ENCODE data around the gene DYNLL1.

Gene DYNLL1

GRCh38 chr12:120542166-120542565 lies 46.3 kb downstream of the DYNLL1 start:
- FAIRE-seq = no peak
- no peak for DNase-seq (ENCODE audit: extremely low spot score, insufficient read length, low read depth)

DNA sequence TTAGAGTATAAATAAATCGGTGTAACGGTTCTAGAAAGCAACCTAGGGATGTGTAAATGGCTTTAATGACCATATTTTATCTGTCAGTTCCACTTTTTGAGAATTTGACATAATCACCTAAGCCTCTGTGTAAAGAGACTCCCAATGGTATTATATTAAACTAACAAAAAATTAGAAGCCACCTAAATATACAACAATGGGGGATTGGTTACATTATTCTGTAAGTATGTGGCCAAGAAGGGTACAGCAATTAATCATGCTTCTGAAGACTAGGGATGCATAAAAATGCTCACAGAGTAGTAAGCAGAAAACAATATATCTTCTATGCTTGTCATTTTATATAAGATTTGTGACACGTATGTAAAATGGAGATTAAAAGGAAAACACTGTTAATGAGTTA lies 48.8 kb downstream of the DYNLL1 start:
- no peak for FAIRE-seq
- DNase-seq (ENCODE audit: extremely low spot score, insufficient read length, low read depth) = no peak

DNA sequence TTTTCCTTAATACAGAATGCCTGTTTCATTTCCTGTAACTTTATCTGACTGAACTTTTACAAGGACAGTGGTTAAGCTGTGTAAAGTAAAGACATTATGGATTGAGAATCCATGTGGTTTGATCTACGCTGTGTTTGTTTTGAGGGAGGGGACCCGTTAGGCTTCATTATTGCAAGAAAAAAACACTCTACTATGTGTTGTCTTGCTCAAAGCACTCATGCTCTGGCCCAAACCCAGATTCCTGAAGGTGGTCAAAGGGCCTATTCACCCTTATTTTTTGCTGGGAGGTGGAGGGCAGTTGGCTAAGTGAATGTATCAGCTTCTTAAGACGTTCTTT lies 50.1 kb downstream of the DYNLL1 start:
- FAIRE-seq = no peak
- DNase-seq (ENCODE audit: extremely low spot score, insufficient read length, low read depth) = no peak

All from GM18507 (cell line).